H1 (cell line): ENCODE results near the gene BNIP2. TPM values are rescaled to one million over a fixed set of nuclear protein-coding genes. Genes with fewer than 3 reads are reported as not detected.

Experiments
- CTCF ChIA-PET: fragments of 300-600 bp; sonication (Branson Sonifier 250); formaldehyde crosslinking; loops from one replicate; lab custom pipeline; 2021; ENCODE audit not compliant: partially characterized antibody; lab: Charles Lee
- POLR2A ChIA-PET: fragments of 300-600 bp; sonication (Branson Sonifier 250); formaldehyde crosslinking; loops from one replicate; lab custom pipeline; 2021; ENCODE audit warnings: inconsistent platforms; ENCODE audit not compliant: partially characterized antibody; lab: Charles Lee
- DNase-seq, 2 experiments: peaks; one replicate each; pipeline versions ENCODE4 v3.0.0 to v3.0.0-alpha.2; 2010 to 2022; ENCODE audit warnings: low spot score in 2 of 2, low read depth in 1 of 2, mixed read lengths in 1 of 2
- FAIRE-seq: peaks from 2 replicates; lab custom pipeline; 2011; peaks lifted over from hg19 to GRCh38; lab: Jason Lieb, UNC
- H2AFZ ChIP-seq: 2 replicates; pipeline ENCODE4 v1.8.1; 2012; ENCODE audit warnings: low read length, inconsistent platforms
- H2AK5ac ChIP-seq: 2 replicates; pipeline ENCODE4 v1.6.1; 2013; ENCODE audit warnings: low read depth, low read length
- H2BK120ac ChIP-seq: replicated peaks from 2 replicates; pipeline ENCODE3; 2013; ENCODE audit warnings: low read depth, low read length, inconsistent platforms
- H2BK12ac ChIP-seq: 2 replicates; pipeline ENCODE4 v1.6.1; 2013; ENCODE audit warnings: low read depth, low read length
- H2BK15ac ChIP-seq: 2 replicates; pipeline ENCODE4 v1.6.1; 2013; ENCODE audit warnings: low read length
- H2BK20ac ChIP-seq: 2 replicates; pipeline ENCODE4 v1.6.1; 2013; ENCODE audit warnings: low read length
- H2BK5ac ChIP-seq: 2 replicates; pipeline ENCODE4 v1.6.1; 2013; ENCODE audit warnings: low read depth, low read length
- H3K14ac ChIP-seq: 2 replicates; pipeline ENCODE4 v1.6.1; 2013; ENCODE audit warnings: inconsistent platforms; ENCODE audit not compliant: insufficient read length
- H3K18ac ChIP-seq: 2 replicates; pipeline ENCODE4 v1.6.1; 2013; ENCODE audit warnings: low read length; ENCODE audit errors: extremely low read depth
- H3K23ac ChIP-seq: 2 replicates; pipeline ENCODE4 v1.6.1; 2013; ENCODE audit warnings: inconsistent platforms; ENCODE audit not compliant: insufficient read length
- H3K23me2 ChIP-seq: 2 replicates; pipeline ENCODE4 v1.6.1; 2013; ENCODE audit warnings: low read depth, low read length
- H3K27ac ChIP-seq: 2 replicates; pipeline ENCODE4 v1.6.1; 2011; ENCODE audit warnings: low read depth, low read length, inconsistent platforms
- H3K27me3 ChIP-seq, 4 experiments: replicated peaks in 1 of 4; 1 replicate in 1 of 4; 2 replicates in 3 of 4; pipeline versions ENCODE4 v1.6.1 to v1.8.1; 2011 to 2013; ENCODE audit warnings: low read length in 3 of 4, mild to moderate bottlenecking in 3 of 4, inconsistent platforms in 2 of 4, mixed read lengths in 2 of 4, moderate library complexity in 1 of 4; ENCODE audit not compliant: control insufficient read depth in 3 of 4, insufficient read depth in 3 of 4; ENCODE audit errors: extremely low read depth in 1 of 4
- H3K36me3 ChIP-seq, 4 experiments: 2 replicates each; pipeline versions ENCODE4 v1.6.1 to v1.8.1; 2011 to 2013; ENCODE audit warnings: mild to moderate bottlenecking in 4 of 4, low read length in 3 of 4, moderate library complexity in 2 of 4, control low read depth in 1 of 4, inconsistent platforms in 1 of 4; ENCODE audit not compliant: insufficient read depth in 4 of 4, control insufficient read depth in 2 of 4
- H3K4ac ChIP-seq: replicated peaks from 2 replicates; pipeline ENCODE3; 2013; ENCODE audit warnings: low read length, low read depth, mixed read lengths, inconsistent platforms; ENCODE audit not compliant: insufficient read length
- H3K4me1 ChIP-seq, 4 experiments: replicated peaks in 1 of 4; 1 replicate in 1 of 4; 2 replicates in 3 of 4; pipeline versions ENCODE4 v1.6.1 to v1.8.1; 2011 to 2013; ENCODE audit warnings: low read length in 3 of 4, inconsistent platforms in 2 of 4, mixed read lengths in 1 of 4; ENCODE audit not compliant: insufficient read depth in 4 of 4, control insufficient read depth in 3 of 4
- H3K4me2 ChIP-seq, 2 experiments: 2 replicates each; pipeline versions ENCODE4 v1.6.1 to v1.8.1; 2011 to 2013; ENCODE audit warnings: low read depth in 2 of 2, low read length in 2 of 2, control low read depth in 1 of 2, inconsistent platforms in 1 of 2, mild to moderate bottlenecking in 1 of 2; ENCODE audit not compliant: insufficient read depth in 1 of 2
- H3K4me3 ChIP-seq, 4 experiments: fragments of 200-600, 300-600 bp in 1 of 4; sonication (generic), shearing (Covaris generic), sonication (Bioruptor Twin) in 1 of 4; 2 replicates each; pipeline versions ENCODE4 v1.5.1 to v1.8.1; 2011 to 2016; ENCODE audit warnings: low read length in 4 of 4, low read depth in 3 of 4, control low read depth in 2 of 4, inconsistent platforms in 2 of 4, mild to moderate bottlenecking in 2 of 4, mixed read lengths in 1 of 4, moderate library complexity in 1 of 4; ENCODE audit not compliant: insufficient read depth in 2 of 4; ENCODE audit errors: extremely low read depth in 1 of 4
- H3K56ac ChIP-seq: replicated peaks from 2 replicates; pipeline ENCODE3; 2013; ENCODE audit warnings: low read depth, mild to moderate bottlenecking, mixed read lengths, low read length, inconsistent platforms; ENCODE audit not compliant: insufficient read length
- H3K79me1 ChIP-seq: 2 replicates; pipeline ENCODE4 v1.6.1; 2013; ENCODE audit warnings: low read depth, low read length, control low read depth
- H3K79me2 ChIP-seq, 2 experiments: 2 replicates each; pipeline versions ENCODE4 v1.6.1 to v1.8.1; 2012 to 2013; ENCODE audit warnings: low read length in 2 of 2, mild to moderate bottlenecking in 2 of 2, inconsistent platforms in 1 of 2; ENCODE audit not compliant: insufficient read depth in 2 of 2, control insufficient read depth in 1 of 2
- H3K9ac ChIP-seq, 4 experiments: replicated peaks in 1 of 4; 1 replicate in 1 of 4; 2 replicates in 3 of 4; pipeline versions ENCODE4 v1.6.1 to v1.8.1; 2011 to 2013; ENCODE audit warnings: low read depth in 3 of 4, low read length in 3 of 4, control low read depth in 2 of 4, mild to moderate bottlenecking in 2 of 4, moderate library complexity in 2 of 4, inconsistent platforms in 1 of 4; ENCODE audit errors: extremely low read depth in 1 of 4
- H3K9me3 ChIP-seq, 2 experiments: 2 replicates each; pipeline versions ENCODE4 v1.6.1 to v1.8.1; 2012 to 2013; ENCODE audit warnings: mild to moderate bottlenecking in 2 of 2, moderate library complexity in 2 of 2, control low read depth in 1 of 2, inconsistent platforms in 1 of 2, low read depth in 1 of 2, low read length in 1 of 2, mixed read lengths in 1 of 2; ENCODE audit not compliant: insufficient read depth in 2 of 2
- H4K20me1 ChIP-seq, 2 experiments: replicated peaks in 1 of 2; 2 replicates each; pipeline versions ENCODE3 to v1.8.1; 2011 to 2013; ENCODE audit warnings: inconsistent platforms in 2 of 2, low read length in 2 of 2, mild to moderate bottlenecking in 1 of 2; ENCODE audit not compliant: insufficient read depth in 2 of 2, control insufficient read depth in 1 of 2
- H4K5ac ChIP-seq: 2 replicates; pipeline ENCODE4 v1.6.1; 2013; ENCODE audit warnings: low read length, low read depth, mixed read lengths, inconsistent platforms; ENCODE audit not compliant: insufficient read length
- H4K8ac ChIP-seq: 2 replicates; pipeline ENCODE4 v1.8.0; 2013; ENCODE audit warnings: mild to moderate bottlenecking, moderate library complexity, low read length, inconsistent platforms; ENCODE audit not compliant: insufficient read depth; ENCODE audit errors: extremely low read depth
- H4K91ac ChIP-seq: replicated peaks from 2 replicates; pipeline ENCODE3; 2013; ENCODE audit warnings: low read length, mixed read lengths, inconsistent platforms; ENCODE audit not compliant: insufficient read length
- SIN3A ChIP-seq, 2 experiments: IDR thresholded peaks in 1 of 2; conservative IDR thresholded peaks in 1 of 2; 2 replicates each; pipeline ENCODE4 v1.6.1; 2011 to 2012; ENCODE audit warnings: low read length in 2 of 2, improper control_type of control experiment in 1 of 2, low read depth in 1 of 2, mild to moderate bottlenecking in 1 of 2
- WGBS, 2 experiments: shearing (Covaris generic) in 1 of 2; methylation state at CpG; one replicate each; pipeline versions ENCODE4 v1.1.6 to v1.1.7; 2013 to 2015; ENCODE audit warnings: low lambda C conversion rate in 2 of 2, mixed read lengths in 2 of 2, inconsistent platforms in 1 of 2, low coverage in 1 of 2, missing lambda C conversion rate in 1 of 2; ENCODE audit not compliant: insufficient replicate concordance in 2 of 2, insufficient coverage in 1 of 2, insufficient read length in 1 of 2; ENCODE audit errors: extremely low coverage in 1 of 2, missing lambda C conversion rate in 1 of 2; 5-methylcytosine and 5-hydroxymethylcytosine counted together
- polyA plus RNA-seq, 7 experiments: library from polyadenylated mRNA; depleted of rRNA in 3 of 7; stranded (reverse) in 5 of 7; unstranded in 2 of 7; fragments of >200 nt in 5 of 7; fragments of 200-250 nt in 2 of 7; gene quantifications; 1 replicate in 5 of 7; 2 replicates in 1 of 7; 4 replicates in 1 of 7; pipeline versions ENCODE4 v1.2.1 to v1.2.3, GENCODE V29; 2011 to 2013; ENCODE audit warnings: missing spikeins in 2 of 7, mixed read lengths in 2 of 7
- total RNA-seq: library from RNA; stranded (reverse); fragmentation: NEBNext Ultra II Directional; extraction: Animal tissue kit (Norgen Biotek cat#: 25700); gene quantifications from 2 replicates; pipeline ENCODE4 v1.2.1, GENCODE V29; 2021

BNIP2 gene
- total and polyA plus RNA-seq, 2 of the 8 experiments (the other 6 are each of a cell fraction or from before 2014, with no cell fraction given) = 11.8 to 40.6 TPM

DNA sequence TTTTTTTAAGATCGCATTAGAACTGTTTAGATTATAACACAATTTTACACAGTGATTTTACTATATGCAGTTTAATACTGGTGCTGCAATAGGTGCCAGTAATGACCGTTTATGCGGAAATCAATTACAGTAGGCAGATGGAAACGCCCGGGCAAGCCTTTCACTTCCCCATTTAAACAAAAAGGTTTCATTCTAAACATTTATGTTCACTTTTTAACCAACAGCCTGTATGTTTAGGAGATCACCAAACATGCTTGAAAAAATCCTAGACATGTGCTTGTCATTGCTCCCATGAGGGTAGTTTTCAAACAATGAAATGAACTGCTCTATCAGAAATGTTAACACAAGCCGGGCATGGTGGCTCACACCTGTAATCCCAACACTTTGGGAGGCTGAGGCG lies 2.7 kb downstream of the BNIP2 start:
- Histone ChIP-seq H2AK5ac (no peak overlapping the region), H2AFZ (no peak overlapping the region), H3K4me3 (no peak overlapping the region), H4K91ac (no peak overlapping the region), H3K14ac (no peak overlapping the region), H3K4me1 (peaks cover 0 to 6% (median 1%) of the 10 kb centered on the region in 4 experiments; a peak in 4 of 7 replicates), H2BK12ac (no peak overlapping the region), H3K27ac (no peak overlapping the region), H3K27me3 (peaks cover 0 to 6% (median 4%) of the 10 kb centered on the region in 4 experiments; a peak in 5 of 7 replicates), H2BK15ac (no peak overlapping the region), H4K20me1 (peaks cover 7 to 9% of the 10 kb centered on the region in 2 experiments), H3K23ac (no peak overlapping the region)
- 93% methylated on average over 7 of the region's 7 CpGs; no CpG with 5 or more reads in 1 of the 2 experiments for WGBS, 2 experiments
- DNase-seq = no peak
- no peak for TF ChIP-seq SIN3A (conservative IDR thresholded peaks at IDR 0.05 in 1 of 2, IDR thresholded peaks at IDR 0.05 in 1 of 2; ENCODE audit: low read depth in 1 of 2, low read length in 2 of 2)
- TF ChIP-seq, all 59 proteins: peak for 0
- Histone ChIP-seq H3K18ac (no peak overlapping the region), H2BK20ac (no peak overlapping the region), H3K9ac (no peak overlapping the region), H4K8ac (no peak overlapping the region), H3K79me2 (peaks cover 15 to 59% of the 10 kb centered on the region in 2 experiments), H3K79me1 (0 out of 2 replicates have a peak, but pooled peaks cover 4% of the 10 kb centered on the region), H3K56ac (no peak overlapping the region), H3K9me3 (no peaks in the 10 kb centered on the region), H3K23me2 (no peaks in the 10 kb centered on the region), H3K4ac (no peak overlapping the region), H2BK120ac (no peak overlapping the region), H4K5ac (no peak overlapping the region), H2BK5ac (no peak overlapping the region), H3K36me3 (peaks cover 0 to 12% (median 3%) of the 10 kb centered on the region in 4 experiments; a peak in 4 of 8 replicates), H3K4me2 (no peak overlapping the region)
- FAIRE-seq = no peak
- ChIA-PET POLR2A (no interaction called here), CTCF (no interaction called here)
